ENCODE results near the gene MPV17L2.

The MPV17L2 gene

GRCh38 chr19:18229474-18229873 is 36.5 kb downstream of the MPV17L2 start:
- no peaks in the 10 kb centered on the region for H3K36me3 ChIP-seq (ENCODE audit: control insufficient read depth, insufficient read depth, low read length)
- H3K27ac ChIP-seq, result no peak overlapping the region
- no peaks in the 10 kb centered on the region for H3K9me3 ChIP-seq (ENCODE audit: control insufficient read depth, low read length)
- no peaks in the 10 kb centered on the region for H3K79me2 ChIP-seq
- H3K4me3 ChIP-seq (ENCODE audit: low read depth, low read length), result no peak overlapping the region
- TF ChIP-seq, protein P1, sequence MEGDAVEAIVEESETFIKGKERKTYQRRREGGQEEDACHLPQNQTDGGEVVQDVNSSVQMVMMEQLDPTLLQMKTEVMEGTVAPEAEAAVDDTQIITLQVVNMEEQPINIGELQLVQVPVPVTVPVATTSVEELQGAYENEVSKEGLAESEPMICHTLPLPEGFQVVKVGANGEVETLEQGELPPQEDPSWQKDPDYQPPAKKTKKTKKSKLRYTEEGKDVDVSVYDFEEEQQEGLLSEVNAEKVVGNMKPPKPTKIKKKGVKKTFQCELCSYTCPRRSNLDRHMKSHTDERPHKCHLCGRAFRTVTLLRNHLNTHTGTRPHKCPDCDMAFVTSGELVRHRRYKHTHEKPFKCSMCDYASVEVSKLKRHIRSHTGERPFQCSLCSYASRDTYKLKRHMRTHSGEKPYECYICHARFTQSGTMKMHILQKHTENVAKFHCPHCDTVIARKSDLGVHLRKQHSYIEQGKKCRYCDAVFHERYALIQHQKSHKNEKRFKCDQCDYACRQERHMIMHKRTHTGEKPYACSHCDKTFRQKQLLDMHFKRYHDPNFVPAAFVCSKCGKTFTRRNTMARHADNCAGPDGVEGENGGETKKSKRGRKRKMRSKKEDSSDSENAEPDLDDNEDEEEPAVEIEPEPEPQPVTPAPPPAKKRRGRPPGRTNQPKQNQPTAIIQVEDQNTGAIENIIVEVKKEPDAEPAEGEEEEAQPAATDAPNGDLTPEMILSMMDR (IDR thresholded peaks at IDR 0.05), result peak; percentile 25
- H3K4me2 ChIP-seq (ENCODE audit: low read length), result no peak overlapping the region
- H3K27me3 ChIP-seq (ENCODE audit: control insufficient read depth, insufficient read depth, low read length), result no peaks in the 10 kb centered on the region
- no peak overlapping the region for H2AFZ ChIP-seq
- no peak overlapping the region for H3K9ac ChIP-seq
- H3K4me1 ChIP-seq, result peaks cover 4% of the 10 kb centered on the region

GRCh38 chr19:18229915-18230314 is 36.9 kb downstream of the MPV17L2 start:
- Histone ChIP-seq H3K27ac (no peak overlapping the region), H3K4me1 (peaks cover 1% of the 10 kb centered on the region), H3K4me2 (ENCODE audit: low read length) (no peak overlapping the region), H3K36me3 (ENCODE audit: control insufficient read depth, insufficient read depth, low read length) (no peaks in the 10 kb centered on the region), H3K9me3 (ENCODE audit: control insufficient read depth, low read length) (no peaks in the 10 kb centered on the region), H3K79me2 (no peaks in the 10 kb centered on the region), H3K4me3 (ENCODE audit: low read depth, low read length) (no peak overlapping the region), H3K27me3 (ENCODE audit: control insufficient read depth, insufficient read depth, low read length) (no peaks in the 10 kb centered on the region), H2AFZ (no peak overlapping the region), H3K9ac (no peak overlapping the region)
- TF ChIP-seq, protein P1 (IDR thresholded peaks at IDR 0.05), result no peak

GRCh38 chr19:18230941-18231734 is 38.1 kb downstream of the MPV17L2 start:
- Histone ChIP-seq H3K79me2 (no peaks in the 10 kb centered on the region), H2AFZ (no peak overlapping the region), H3K36me3 (ENCODE audit: control insufficient read depth, insufficient read depth, low read length) (no peaks in the 10 kb centered on the region), H3K4me3 (ENCODE audit: low read depth, low read length) (no peak overlapping the region), H3K4me1 (no peaks in the 10 kb centered on the region), H3K4me2 (ENCODE audit: low read length) (no peak overlapping the region), H3K27ac (no peak overlapping the region), H3K9me3 (ENCODE audit: control insufficient read depth, low read length) (no peaks in the 10 kb centered on the region), H3K9ac (no peak overlapping the region), H3K27me3 (ENCODE audit: control insufficient read depth, insufficient read depth, low read length) (no peaks in the 10 kb centered on the region)
- TF ChIP-seq, protein P1 (IDR thresholded peaks at IDR 0.05), result no peak

GRCh38 chr19:18231775-18232174 is 38.8 kb downstream of the MPV17L2 start:
- Histone ChIP-seq H3K79me2 (no peaks in the 10 kb centered on the region), H3K36me3 (ENCODE audit: control insufficient read depth, insufficient read depth, low read length) (no peaks in the 10 kb centered on the region), H3K27me3 (ENCODE audit: control insufficient read depth, insufficient read depth, low read length) (no peaks in the 10 kb centered on the region), H3K9me3 (ENCODE audit: control insufficient read depth, low read length) (no peaks in the 10 kb centered on the region), H2AFZ (no peak overlapping the region), H3K9ac (no peak overlapping the region), H3K4me3 (ENCODE audit: low read depth, low read length) (no peak overlapping the region), H3K27ac (no peak overlapping the region), H3K4me1 (no peaks in the 10 kb centered on the region), H3K4me2 (ENCODE audit: low read length) (no peak overlapping the region)
- TF ChIP-seq, protein P1 (IDR thresholded peaks at IDR 0.05), result no peak

Measured in parathyroid adenoma (tissue), 2 donors.